Measurements from ENCODE around the gene NEUROD1.

Gene NEUROD1

GRCh38 chr2:181627545-181627944 lies 52.8 kb downstream of the NEUROD1 start:
- no peak overlapping the region for H3K9ac ChIP-seq (ENCODE audit: low read length)
- H3K9me3 ChIP-seq (ENCODE audit: control insufficient read depth, low read depth, low read length), result no peaks in the 10 kb centered on the region
- no peaks in the 10 kb centered on the region for H3K27me3 ChIP-seq (ENCODE audit: control insufficient read depth, insufficient read depth, low read length)
- H3K4me3 ChIP-seq (ENCODE audit: low read length), result no peak overlapping the region
- H3K36me3 ChIP-seq (ENCODE audit: control insufficient read depth, low read depth, low read length), result no peaks in the 10 kb centered on the region
- H3K4me1 ChIP-seq (ENCODE audit: control insufficient read depth, low read depth, low read length), result no peaks in the 10 kb centered on the region
- H3K27ac ChIP-seq (ENCODE audit: low read length), result no peak overlapping the region

- no peak overlapping the region for H3K4me3 ChIP-seq (ENCODE audit: low read length)
- no peaks in the 10 kb centered on the region for H3K9me3 ChIP-seq (ENCODE audit: control insufficient read depth, low read depth, low read length)
- no peaks in the 10 kb centered on the region for H3K27me3 ChIP-seq (ENCODE audit: control insufficient read depth, insufficient read depth, low read length)
- H3K36me3 ChIP-seq (ENCODE audit: control insufficient read depth, low read depth, low read length), result no peaks in the 10 kb centered on the region
- no peaks in the 10 kb centered on the region for H3K4me1 ChIP-seq (ENCODE audit: control insufficient read depth, low read depth, low read length)
- no peak overlapping the region for H3K27ac ChIP-seq (ENCODE audit: low read length)
- no peak overlapping the region for H3K9ac ChIP-seq (ENCODE audit: low read length)
Measured at GRCh38 chr2:181626671-181627070, 53.6 kb downstream of the NEUROD1 start.

Measured in iPS-18a (cell line).